HG02642 (cell line): ENCODE results near the gene CCDC28A.

Source experiments
- ATAC-seq: cut with Tn5 transposase; IDR thresholded peaks from one replicate; pipeline ENCODE4 v1.9.1; 2021; ENCODE audit warnings: mild to moderate bottlenecking; ENCODE audit not compliant: unreplicated experiment, poor library complexity

Gene CCDC28A

DNA sequence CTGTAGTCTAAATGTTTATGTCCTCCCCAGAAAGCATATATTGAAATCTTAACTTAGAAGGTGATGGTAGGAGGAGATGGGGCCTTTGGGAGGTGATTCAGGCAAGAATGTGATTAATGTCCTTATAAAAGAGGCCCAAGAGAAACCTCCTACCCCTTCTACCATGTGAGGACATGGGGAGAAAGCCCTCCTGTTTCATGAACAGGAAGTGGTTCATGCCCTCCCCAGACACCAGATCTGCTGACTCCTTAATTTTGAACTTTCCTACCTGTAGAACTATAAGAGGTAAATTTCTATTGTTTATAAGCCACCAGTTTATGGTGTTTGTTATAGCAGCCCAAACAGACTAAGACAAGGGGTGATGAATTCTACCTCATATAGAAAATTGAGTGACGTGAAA is 13.6 kb downstream of the CCDC28A start:
- ATAC-seq = no peak

DNA sequence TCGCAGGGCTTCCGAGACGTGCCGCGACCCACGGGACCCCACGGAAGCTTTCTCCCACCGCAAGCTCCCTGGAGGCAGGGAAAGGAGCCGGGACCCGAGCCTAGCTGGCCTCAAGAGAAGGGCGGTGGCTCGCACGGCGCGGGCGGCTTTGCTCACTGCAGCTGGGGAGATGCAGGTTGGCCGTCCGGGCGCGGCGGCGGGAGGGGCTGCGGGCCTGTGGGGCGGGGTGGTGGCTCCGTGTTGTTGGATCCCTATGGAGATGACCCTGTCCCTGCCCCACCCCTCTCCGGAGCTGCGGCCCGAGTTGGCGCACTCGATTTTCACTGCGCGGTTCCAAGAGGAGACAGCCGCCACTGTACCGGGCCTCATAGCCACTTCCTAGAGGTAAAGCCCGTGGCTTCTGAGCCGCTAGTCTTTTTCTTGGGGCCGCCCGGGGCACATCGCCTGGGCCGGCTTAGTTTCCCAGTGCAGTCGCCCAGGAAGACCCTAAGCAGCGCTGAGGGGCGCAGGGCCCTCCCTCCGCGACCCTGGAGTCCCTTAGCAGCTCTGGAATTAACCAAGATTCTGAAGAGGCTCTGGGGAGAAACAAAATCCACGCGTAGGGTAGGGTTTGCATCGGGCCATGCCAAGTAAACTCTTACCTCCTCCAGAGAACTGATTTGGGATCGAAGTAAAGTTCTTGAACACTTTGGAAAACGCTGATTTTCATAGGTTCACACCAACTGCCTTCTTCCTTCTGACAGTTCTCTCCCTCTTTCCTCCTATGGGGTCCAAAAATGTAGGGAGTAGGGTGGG is 22.4 kb downstream of the CCDC28A start, which contains the start of gene ECT2L:
Gene ECT2L, plus strand, starts transcription at position 279 of the 795 bp plus-strand sequence. CDS start 17,188 bp downstream, outside the sequence.
- ATAC-seq = no peak

DNA sequence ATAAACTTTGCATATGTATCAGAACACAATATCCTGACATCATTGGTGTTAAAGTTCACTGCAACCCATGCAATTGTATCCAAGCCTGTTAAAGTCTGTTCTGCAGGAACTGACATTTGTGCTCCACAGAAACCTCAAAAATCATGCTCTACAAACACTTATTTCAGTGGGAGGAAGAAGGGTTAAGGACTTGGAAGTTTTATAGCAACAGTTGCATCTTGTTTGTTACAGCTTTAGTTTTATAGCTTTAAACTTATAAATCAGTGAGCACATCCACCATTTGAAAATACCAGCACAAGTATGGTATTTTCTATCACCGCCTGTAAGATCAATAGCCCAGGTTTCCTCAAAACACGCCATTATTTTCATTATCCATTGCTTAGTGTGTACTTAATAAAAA is 23.2 kb downstream of the CCDC28A start:
- ATAC-seq = no peak

DNA sequence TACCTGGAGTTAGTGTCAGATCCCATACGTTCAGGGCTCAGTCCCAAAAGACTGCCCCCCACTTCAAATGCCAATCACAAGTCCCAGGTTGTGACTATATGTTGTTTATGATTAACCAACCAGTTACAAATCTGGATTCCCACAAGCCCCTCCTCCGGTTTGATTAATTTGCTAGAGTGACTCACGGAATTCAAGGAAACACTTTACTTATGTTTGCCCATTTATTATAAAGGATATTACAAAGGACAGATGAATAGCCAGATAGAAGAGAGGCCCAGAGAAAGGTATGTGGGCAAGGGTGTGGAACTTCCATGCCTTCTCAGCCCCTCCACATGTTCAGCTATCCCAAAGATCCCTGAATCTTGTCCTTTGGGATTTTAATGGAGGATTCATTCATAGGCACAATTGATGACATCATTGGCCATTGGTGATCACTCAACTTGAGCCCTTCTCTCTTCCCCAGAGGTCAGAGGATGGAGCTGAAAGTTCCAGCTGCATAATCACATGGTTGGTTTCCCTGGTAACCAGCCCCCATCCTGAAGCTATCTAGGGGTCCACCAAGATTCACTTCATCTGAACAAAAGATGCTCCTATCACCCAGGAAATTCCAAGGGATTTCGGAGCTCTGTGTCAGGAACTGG is 24.4 kb downstream of the CCDC28A start:
- no peak for ATAC-seq

DNA sequence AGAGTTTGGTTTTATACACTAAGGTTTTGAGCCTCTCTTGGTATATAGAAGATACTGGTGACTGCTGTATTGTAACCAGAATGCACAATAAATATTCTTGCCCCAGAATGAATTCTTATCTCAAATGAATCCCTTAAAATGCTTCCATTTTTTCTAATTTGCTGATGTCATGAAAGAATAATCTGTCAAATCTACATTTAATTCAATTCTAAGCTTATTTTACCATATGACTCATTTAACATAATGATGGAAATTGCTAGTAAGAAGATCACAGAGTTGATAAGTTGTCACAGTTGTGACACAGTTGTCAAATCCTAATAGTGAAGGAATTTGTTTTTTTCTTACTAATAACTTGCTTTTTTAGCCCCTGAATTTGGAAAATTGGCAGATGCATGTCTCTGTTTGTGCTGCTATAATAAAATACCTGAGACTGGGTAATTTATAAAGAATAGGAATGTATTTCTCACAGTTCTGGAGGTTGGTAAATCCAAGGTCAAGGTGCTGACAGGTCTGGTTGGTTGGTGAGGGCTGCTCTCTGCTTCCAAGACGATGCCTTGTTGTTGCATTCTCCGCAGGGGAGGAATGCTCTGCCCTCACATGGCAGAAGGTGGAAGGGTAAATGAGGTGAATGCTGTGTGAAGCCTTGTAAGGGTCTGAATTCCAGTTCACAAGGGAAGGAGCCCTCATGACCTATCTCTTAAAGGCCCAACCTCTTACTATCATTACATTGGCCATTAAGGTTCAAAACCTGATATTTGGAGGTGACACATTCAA is 27.0 kb downstream of the CCDC28A start:
- peak; percentile 48 for ATAC-seq

DNA sequence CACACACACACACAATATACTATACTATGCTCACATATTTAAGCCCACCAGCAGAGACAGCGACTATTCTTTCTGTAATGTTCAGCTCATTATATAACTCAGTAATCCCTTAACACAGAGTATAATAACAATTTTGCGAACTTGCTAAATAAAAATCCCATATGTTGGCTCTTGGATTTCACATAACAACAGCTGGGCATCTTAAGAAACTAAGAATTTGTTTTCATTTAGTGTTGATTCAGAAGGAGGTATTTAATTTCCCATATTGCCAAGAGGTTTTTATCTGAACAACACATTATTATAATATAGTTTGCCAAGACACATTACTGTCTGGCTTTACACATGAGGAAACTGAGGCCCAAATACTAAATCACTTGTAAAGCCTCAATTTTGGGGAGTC is 29.8 kb downstream of the CCDC28A start:
- ATAC-seq = no peak

DNA sequence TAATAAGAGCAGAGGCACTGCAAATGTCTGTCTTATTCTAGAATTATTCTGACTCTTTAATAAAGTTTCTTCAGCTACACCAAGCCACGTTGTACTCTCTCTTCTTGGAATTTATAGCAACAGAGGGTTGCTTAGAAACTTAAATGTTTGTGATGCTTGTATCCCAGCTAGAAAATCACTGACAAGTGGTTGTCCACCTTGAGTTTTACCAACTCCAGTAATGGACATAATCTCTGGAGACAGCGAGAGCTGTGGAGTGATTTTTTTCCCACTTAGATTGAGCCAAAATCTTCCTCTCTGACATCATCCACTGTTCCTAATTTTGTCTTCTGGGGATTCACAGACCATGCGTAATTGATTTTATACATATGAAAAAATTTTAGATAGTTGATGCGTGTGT is 30.3 kb downstream of the CCDC28A start:
- no peak for ATAC-seq

DNA sequence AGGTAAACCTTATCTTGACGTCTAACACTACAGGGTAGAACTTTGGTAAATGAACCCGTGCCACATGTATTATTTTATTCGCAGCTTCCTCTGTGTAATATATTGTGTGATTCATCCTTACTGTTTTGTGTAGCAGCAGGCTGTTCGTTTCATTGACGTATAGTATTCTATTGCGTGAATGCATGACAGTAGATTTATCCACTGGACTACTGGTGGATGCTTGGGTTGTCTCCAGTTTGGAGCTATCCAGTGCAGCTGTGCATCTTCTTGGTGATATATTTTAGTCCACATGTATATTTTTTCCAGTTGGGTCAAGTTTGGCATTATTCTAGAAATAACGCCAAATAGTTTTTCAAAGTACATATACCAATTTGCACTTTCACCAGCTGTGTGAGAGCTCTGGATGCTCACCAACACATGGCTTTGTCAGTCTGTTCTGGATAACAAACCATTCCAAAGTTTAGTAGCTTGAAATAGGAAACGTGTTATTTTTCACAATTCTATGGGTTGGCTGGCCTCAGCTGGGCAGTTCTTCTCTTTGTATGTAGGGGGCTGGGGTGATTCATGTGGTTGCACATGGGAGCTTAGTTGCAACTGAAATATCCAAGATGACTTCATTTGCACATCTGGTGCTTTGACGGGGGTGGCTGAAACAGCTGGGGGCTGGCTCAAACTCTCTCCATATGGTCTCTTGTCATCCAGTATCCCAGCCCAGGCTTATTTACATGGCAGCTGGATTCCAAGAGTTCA is 31.6 kb downstream of the CCDC28A start:
- ATAC-seq = no peak

DNA sequence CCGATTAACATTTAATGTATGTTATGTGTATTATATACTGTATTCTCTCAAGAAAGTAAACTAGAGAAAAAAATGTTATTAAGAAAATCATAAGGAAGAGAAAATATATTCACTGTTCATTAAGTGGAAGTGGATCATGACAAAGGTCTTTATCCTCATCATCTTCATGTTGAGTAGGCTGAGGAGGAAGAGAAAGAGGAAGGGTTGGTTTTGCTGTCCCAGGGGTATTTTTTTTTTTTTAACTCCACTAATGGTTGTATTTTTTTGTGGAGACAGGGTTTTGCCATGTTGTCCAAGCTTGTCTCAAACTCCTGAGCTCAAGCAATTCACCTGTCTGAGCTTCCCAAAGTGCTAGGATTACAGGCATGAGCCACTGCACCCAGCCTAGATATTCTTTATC is 33.3 kb downstream of the CCDC28A start:
- ATAC-seq = no peak

DNA sequence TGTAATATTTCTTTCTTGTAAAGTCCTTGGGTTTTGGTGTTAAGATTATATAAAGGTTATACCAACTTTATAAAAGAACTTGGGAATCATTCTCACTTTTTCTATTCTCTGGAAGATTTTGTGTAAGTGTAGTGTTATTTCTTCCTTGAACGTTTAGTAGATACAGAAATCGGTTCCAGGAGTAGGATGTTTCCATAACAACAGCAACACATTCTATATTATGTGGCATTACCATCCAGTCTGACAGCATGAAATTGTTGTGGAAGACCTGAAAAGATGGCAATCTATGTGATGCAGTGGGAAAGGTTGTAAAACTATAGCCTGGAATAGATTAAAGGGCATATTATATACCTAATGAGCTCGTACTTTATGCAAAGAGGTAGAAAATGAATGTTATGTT is 36.1 kb downstream of the CCDC28A start:
- ATAC-seq = no peak

DNA sequence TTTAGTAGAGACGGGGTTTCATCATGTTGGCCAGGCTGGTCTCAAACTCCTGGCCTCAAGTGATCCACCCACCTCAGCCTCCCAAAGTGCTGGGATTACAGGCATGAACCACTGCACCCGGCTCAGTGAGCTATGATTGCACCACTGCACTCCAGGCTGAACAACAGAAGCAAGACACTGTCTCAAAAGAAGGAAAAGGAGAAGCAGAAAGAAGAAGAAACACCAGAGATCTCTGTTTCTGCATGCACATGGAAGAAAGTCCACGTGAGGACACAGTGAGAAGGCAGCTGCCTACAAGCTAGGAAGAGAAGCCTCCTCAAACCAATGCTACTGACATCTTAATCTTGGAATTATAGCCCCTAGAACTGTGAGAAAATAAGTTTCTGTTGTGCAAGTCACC is 38.3 kb downstream of the CCDC28A start:
- ATAC-seq = no peak

DNA sequence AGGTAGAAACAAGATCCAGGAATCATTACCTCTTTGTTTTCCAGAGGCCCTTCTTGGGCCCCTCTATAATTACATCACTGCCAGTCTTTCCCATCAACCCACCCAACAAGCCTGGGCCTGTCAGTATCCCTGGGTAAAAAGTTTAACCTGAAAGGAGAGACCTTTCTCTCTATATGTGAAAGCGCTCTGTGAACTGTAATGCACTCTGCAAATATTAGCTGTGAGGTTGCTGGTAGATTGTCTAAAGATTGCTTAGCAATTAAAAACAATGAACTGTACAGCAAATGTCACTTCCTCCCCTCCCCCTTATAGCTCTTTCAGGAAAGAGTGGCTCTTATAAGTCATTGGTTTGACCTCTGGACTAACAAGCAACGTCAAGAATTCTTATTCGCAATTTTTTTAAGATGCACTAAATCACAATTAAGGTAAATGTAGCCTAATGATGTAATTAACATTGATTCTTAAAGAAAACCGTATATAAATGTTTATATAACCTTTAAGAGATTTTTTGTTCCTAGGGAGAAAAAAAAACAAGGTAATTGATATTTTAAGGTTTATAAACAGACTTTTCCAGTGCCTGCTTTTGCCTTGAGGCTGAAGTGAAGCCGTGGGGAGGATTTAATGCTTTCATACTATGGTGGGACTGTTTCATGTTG is 40.7 kb downstream of the CCDC28A start:
- ATAC-seq = no peak

DNA sequence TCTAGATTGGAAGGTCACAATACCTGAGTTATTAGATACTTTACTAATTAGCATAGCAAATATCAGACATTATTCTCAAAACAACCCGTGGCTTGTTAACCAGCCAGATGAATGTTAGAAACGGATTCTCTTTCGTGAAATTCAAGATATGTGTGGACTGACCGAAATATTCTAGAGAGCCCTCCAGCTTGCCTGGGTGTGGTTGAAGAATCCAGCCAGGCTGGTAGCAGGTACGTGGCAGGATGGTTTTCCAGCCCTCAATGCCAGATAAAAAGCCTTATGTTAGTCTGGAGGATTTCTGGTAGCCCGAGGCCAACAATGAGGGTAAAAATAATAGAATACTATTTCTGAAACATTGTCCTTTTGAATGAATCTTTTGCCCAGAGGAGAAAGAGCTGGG is 41.7 kb downstream of the CCDC28A start:
- no peak for ATAC-seq

DNA sequence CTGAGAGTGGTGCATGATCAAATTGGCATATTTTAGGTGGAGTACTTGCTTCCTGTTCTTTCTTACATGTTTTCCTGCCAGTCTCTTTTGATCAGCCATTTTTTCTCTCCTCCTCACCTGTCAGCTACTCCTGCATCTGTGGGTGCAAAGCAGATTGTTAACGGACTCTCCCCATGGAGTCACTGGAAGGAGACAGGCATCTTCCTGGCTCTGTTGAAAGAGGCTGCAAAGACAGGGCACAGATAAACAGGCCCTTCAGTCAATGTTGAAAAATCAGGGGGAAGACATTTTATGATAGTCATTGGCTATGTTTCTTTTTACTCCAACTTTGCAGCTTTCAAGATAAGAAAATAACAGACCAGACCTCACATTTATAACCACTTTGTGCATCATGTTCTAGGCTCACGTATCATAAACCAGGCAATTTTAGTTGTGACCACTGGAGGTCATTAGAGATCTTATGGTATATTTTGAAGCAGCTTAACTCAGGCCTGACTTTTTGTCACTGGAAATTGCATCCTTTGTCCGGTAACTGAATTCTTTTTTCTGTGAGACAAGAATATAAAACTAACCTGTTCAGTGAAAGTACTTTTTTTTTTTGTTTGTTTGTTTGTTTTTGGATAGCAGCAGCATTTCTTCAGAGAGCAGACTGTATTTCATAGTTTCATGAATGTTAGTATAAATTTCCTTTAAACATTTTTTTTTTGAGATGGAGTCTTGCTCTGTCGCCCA is 42.4 kb downstream of the CCDC28A start:
- peak; percentile 59 for ATAC-seq

DNA sequence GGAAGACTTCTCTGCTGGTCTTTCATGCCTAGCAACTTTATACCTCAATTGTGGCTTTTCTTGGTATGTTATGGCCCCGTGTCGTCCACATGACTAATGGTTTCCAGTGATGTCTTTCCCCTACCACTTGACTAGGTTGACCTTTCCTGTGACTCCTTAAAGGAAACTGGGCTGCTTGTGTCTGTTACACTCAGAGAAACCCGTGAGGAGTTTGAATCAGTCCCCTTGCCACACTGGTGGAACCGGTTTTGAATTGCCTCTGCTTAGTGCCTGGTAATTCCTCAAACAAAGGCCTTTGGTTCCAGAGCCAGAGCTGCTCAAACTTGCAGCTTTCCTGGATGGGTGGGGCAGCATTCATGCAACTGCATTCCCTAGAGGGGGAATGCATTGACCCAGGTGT is 44.2 kb downstream of the CCDC28A start:
- no peak for ATAC-seq

DNA sequence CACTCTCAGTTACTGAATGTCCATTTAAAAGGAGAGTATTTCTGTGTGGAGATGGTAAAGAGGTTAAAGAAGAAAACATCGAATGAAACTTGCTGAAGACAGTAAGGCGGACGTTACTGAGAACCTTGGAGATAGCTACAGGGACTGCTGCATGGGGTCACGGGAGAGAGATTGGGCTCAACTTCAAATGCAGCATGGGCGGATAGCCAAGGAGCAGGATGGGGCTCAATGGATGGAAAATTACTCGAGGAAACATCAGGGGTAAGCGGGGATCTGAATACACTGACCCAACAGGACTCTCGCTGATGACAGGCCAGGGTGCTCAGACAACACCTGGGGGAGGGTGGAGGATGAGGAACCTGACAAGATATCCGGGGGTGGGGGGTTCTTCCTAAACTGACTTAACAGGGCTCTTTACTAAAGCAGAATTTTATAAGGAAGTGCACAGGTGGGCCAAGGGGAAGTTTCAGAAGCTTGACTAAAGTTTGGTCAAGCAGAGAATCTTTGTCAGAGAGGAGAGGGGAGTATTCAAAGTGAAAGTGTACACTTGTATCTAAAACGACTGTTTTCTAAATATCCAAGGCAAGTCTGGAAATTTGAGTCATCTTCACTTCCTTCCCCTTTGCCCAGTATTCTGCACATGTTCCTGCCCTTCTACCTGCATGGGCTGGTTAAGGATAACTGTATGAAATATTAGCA is 45.1 kb downstream of the CCDC28A start:
- ATAC-seq = peak; percentile 75

DNA sequence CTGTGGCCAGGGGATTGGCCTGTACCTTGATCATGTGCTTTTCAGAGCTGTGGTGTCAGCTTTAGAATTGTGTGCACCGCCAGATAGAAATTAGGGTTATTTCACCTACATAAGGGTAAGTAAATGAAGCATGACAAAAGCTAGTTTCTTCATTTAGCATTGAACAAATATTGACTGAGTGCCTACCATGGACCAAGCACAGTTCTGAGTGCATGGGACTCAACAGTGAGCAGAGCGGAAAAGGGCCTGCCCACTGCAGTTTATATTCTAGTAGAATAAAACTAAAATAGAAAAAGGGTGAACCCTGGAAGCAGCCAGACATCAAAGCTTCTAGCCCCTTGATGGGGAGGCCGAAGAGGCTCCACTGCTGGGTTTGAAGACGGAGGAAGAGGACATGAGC is 48.0 kb downstream of the CCDC28A start:
- ATAC-seq = no peak

DNA sequence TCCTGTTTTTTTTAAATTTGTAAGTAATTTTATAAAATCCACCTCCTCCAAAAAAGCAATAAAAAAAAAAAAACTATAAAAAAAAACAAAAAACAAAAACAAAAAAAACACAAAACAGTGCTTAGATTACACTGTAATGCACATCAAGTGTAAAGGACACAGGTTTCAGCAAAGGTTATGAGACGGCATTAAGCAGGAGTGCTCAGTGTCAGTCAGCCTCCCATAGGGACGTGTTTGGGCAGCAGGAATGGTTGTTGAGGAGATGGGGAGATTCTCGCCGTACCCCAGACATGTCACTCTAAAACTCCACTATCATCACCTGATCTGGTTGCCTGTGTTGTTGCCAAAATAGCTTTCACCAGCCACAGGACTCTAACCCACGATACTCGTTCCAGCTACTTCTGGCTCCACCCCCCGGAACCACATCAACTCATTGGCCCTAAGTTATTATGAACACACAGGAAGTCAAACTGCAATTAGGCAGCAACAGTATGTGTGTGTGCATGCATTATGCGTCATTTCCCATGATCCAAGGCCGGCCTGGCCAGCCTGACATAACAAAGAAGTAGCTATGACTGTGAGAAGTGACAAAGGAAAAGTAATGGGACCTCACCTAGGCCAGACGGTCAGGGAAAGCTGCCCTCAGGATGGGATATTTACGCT is 51.0 kb downstream of the CCDC28A start:
- ATAC-seq = no peak
